ENCODE results near the gene ABCB11. TPM values are rescaled to one million over a fixed set of nuclear protein-coding genes. Genes with fewer than 3 reads are reported as not detected.
"Not testable (repeated sequence)": the region's sequence is repeated elsewhere in the genome, so short reads cannot be mapped to it uniquely, and the experiment has no call there.

Gene ABCB11
- total RNA-seq: 0.25 TPM
- long read RNA-seq: 0 reads

GRCh38 chr2:169031202-169031601 is at the start of gene ABCB11:
TSS of gene ABCB11 (minus strand) at chr2:169031324. CDS start at chr2:169018125, 13,199 bp downstream.
- intact Hi-C loops (cut with micrococcal nuclease): no loop called here
- ATAC-seq (no peak), DNase-seq (no peak)

GRCh38 chr2:169080250-169081069 is 49.3 kb upstream of the ABCB11 start:
- ATAC-seq: peak; percentile 39
- intact Hi-C loops (cut with micrococcal nuclease): no loop called here
- DNase-seq: no peak

- intact Hi-C loops (cut with micrococcal nuclease): no loop called here
- peak; percentile 92 for ATAC-seq
Observed at GRCh38 chr2:169077674-169078240, 46.6 kb upstream of the ABCB11 start.

GRCh38 chr2:169073963-169074751 is 43.0 kb upstream of the ABCB11 start:
- ATAC-seq (no peak), DNase-seq (no peak)
- intact Hi-C loops (cut with micrococcal nuclease): no loop called here

More at GRCh38 chr2:169077674-169078240, 46.6 kb upstream of the ABCB11 start:
- DNase-seq: no peak

- ATAC-seq (no peak), DNase-seq (no peak)
- intact Hi-C loops (cut with micrococcal nuclease): no loop called here
Observed at GRCh38 chr2:169073211-169073962, 42.3 kb upstream of the ABCB11 start.

- peak; percentile 71 for ATAC-seq
- intact Hi-C loops (cut with micrococcal nuclease): no loop called here
Observed at GRCh38 chr2:169072163-169072925, 41.2 kb upstream of the ABCB11 start.

GRCh38 chr2:169071455-169071854 is 40.3 kb upstream of the ABCB11 start:
- peak; percentile 30 for ATAC-seq
- intact Hi-C loops (cut with micrococcal nuclease): no loop called here

More at GRCh38 chr2:169072163-169072925, 41.2 kb upstream of the ABCB11 start:
- no peak for DNase-seq

GRCh38 chr2:169069833-169070232 is 38.7 kb upstream of the ABCB11 start:
- no peak for ATAC-seq
- intact Hi-C loops (cut with micrococcal nuclease): no loop called here
- DNase-seq: no peak

More at GRCh38 chr2:169071455-169071854, 40.3 kb upstream of the ABCB11 start:
- DNase-seq: no peak

- DNase-seq: no peak
- ATAC-seq: no peak
- intact Hi-C loops (cut with micrococcal nuclease): no loop called here
Observed at GRCh38 chr2:169069341-169069740, 38.2 kb upstream of the ABCB11 start, which contains the start of gene DHRS9. TSS of gene DHRS9 (plus strand) at chr2:169069563. CDS start at chr2:169081582, 12,019 bp downstream.

- ATAC-seq: no peak
- DNase-seq: no peak
- intact Hi-C loops (cut with micrococcal nuclease): no loop called here
Observed at GRCh38 chr2:169066897-169067296, 35.8 kb upstream of the ABCB11 start.

- DNase-seq (no peak), ATAC-seq (no peak)
- intact Hi-C loops (cut with micrococcal nuclease): no loop called here
Observed at GRCh38 chr2:169065864-169066517, 34.9 kb upstream of the ABCB11 start.

GRCh38 chr2:169065422-169065821 is 34.3 kb upstream of the ABCB11 start:
- DNase-seq (no peak), ATAC-seq (no peak)
- intact Hi-C loops (cut with micrococcal nuclease): no loop called here

- intact Hi-C loops (cut with micrococcal nuclease): not testable (repeated sequence)
Observed at GRCh38 chr2:169064199-169064598, 33.1 kb upstream of the ABCB11 start.

GRCh38 chr2:169054575-169054974 is 23.5 kb upstream of the ABCB11 start:
- intact Hi-C loops (cut with micrococcal nuclease); DNase-seq; ATAC-seq: not testable (repeated sequence)

More at GRCh38 chr2:169064199-169064598, 33.1 kb upstream of the ABCB11 start:
- DNase-seq, ATAC-seq: not testable (repeated sequence)

- intact Hi-C loops (cut with micrococcal nuclease): no loop called here
- DNase-seq (no peak), ATAC-seq (no peak)
Observed at GRCh38 chr2:169050476-169051240, 19.5 kb upstream of the ABCB11 start.

- intact Hi-C loops (cut with micrococcal nuclease): no loop called here
- DNase-seq (no peak), ATAC-seq (no peak)
Observed at GRCh38 chr2:169049142-169049541, 18.0 kb upstream of the ABCB11 start.

All from left ventricle myocardium superior (tissue), 1 donor.